Thoracic aorta (tissue), 2 donors: ENCODE results near the gene CLEC3A. TPM values are rescaled to one million over a fixed set of nuclear protein-coding genes. Genes with fewer than 3 reads are reported as not detected.

Experiments used
- ATAC-seq: fragments of 150-250 bp; one replicate; pipeline ENCODE4 v1.8.0; 2017; ENCODE audit warnings: low read depth; ENCODE audit not compliant: insufficient number of reproducible peaks, low FRiP score
- DNase-seq: peaks from one replicate; pipeline ENCODE4 v3.0.0-alpha.2; 2020; ENCODE audit warnings: low spot score
- H3K27ac ChIP-seq, 2 donors: fragments of 200-600 bp; sonication (generic); 1 replicate in 1 of 2; 2 replicates in 1 of 2; pipeline ENCODE4 v1.5.1; 2016; ENCODE audit warnings: mild to moderate bottlenecking in 2 of 2, moderate library complexity in 2 of 2
- H3K27me3 ChIP-seq: fragments of 200-600 bp; sonication (generic); replicated peaks from 2 replicates; pipeline ENCODE4 v1.6.0; 2016; ENCODE audit warnings: mild to moderate bottlenecking; ENCODE audit not compliant: insufficient read depth
- H3K36me3 ChIP-seq: fragments of 200-600 bp; sonication (generic); one replicate; pipeline ENCODE4 v1.5.1; 2016
- H3K4me1 ChIP-seq, 2 donors: fragments of 200-600 bp; sonication (generic); 1 replicate in 1 of 2; 2 replicates in 1 of 2; pipeline versions ENCODE4 v1.5.1 to v1.6.0; 2016; ENCODE audit warnings: low read depth in 2 of 2, mild to moderate bottlenecking in 1 of 2; ENCODE audit not compliant: control insufficient read depth in 1 of 2
- H3K4me3 ChIP-seq: fragments of 200-600 bp; sonication (generic); 2 replicates; pipeline ENCODE4 v1.5.1; 2016; ENCODE audit warnings: mild to moderate bottlenecking
- H3K9me3 ChIP-seq: fragments of 200-600 bp; sonication (generic); 2 replicates; pipeline ENCODE4 v1.5.1; 2016
- CTCF ChIP-seq: fragments of 200-600 bp; sonication (generic); IDR thresholded peaks from one replicate; pipeline ENCODE4 v1.5.1; 2019; ENCODE audit warnings: antibody characterized with exemption
- total RNA-seq, 2 donors: library from RNA; depleted of rRNA; stranded (reverse); fragments of >200 nt; gene quantifications; one replicate each; pipeline versions ENCODE4 v1.1.0 to v1.2.3, GENCODE V29; 2016

The CLEC3A gene
- total RNA-seq, 2 donors from 2014 or later: not detected

GRCh38 chr16:77993111-77993985 lies 29.0 kb upstream of the CLEC3A start:
- H3K27me3 ChIP-seq: no peaks in the 10 kb centered on the region
- H3K9me3 ChIP-seq: peaks cover 9% of the 10 kb centered on the region
- no peak for TF ChIP-seq CTCF
- no peaks in the 10 kb centered on the region for H3K36me3 ChIP-seq
- peaks cover 3 to 30% of the 10 kb centered on the region in 2 donors for H3K4me1 ChIP-seq
- peak overlapping the region; percentile 76 to 85 for H3K27ac ChIP-seq
- peak overlapping the region; percentile 32 for H3K4me3 ChIP-seq
- peak; percentile 67 for ATAC-seq
- no peak for DNase-seq

- DNase-seq (no peak), ATAC-seq (no peak)
- Histone ChIP-seq H3K9me3 (peaks cover 9% of the 10 kb centered on the region), H3K4me3 (no peak overlapping the region), H3K27ac (no peak overlapping the region), H3K36me3 (no peaks in the 10 kb centered on the region), H3K27me3 (no peaks in the 10 kb centered on the region), H3K4me1 (peaks cover 3 to 26% of the 10 kb centered on the region in 2 donors)
- TF ChIP-seq CTCF: no peak
Measured at GRCh38 chr16:77995843-77996455, 26.4 kb upstream of the CLEC3A start.

- Histone ChIP-seq H3K36me3 (no peaks in the 10 kb centered on the region), H3K27me3 (no peaks in the 10 kb centered on the region), H3K4me3 (no peak overlapping the region), H3K9me3 (peaks cover 9% of the 10 kb centered on the region), H3K27ac (no peak overlapping the region), H3K4me1 (peaks cover 0 to 21% of the 10 kb centered on the region in 2 donors)
- DNase-seq (no peak), ATAC-seq (no peak)
- no peak for TF ChIP-seq CTCF
Measured at GRCh38 chr16:77998350-77999023, 23.9 kb upstream of the CLEC3A start.

GRCh38 chr16:78001451-78002025 lies 20.8 kb upstream of the CLEC3A start:
- H3K9me3 ChIP-seq: no peaks in the 10 kb centered on the region
- H3K4me3 ChIP-seq: no peak overlapping the region
- no peak for ATAC-seq
- no peaks in the 10 kb centered on the region for H3K36me3 ChIP-seq
- no peaks in the 10 kb centered on the region for H3K27me3 ChIP-seq
- H3K4me1 ChIP-seq: peaks cover 0 to 10% of the 10 kb centered on the region in 2 donors
- TF ChIP-seq CTCF: no peak
- DNase-seq: no peak
- H3K27ac ChIP-seq: no peak overlapping the region
